Activated effector memory CD4-positive, alpha-beta T cell treated with anti-CD3 and anti-CD28 coated beads, Interleukin-2, amount 50 U/mL, for 16 hours (primary cell): ENCODE results near the gene SLC2A11.

Experiments
- DNase-seq: peaks from one replicate; pipeline ENCODE4 v3.0.0-alpha.2; 2020

The SLC2A11 gene

DNA sequence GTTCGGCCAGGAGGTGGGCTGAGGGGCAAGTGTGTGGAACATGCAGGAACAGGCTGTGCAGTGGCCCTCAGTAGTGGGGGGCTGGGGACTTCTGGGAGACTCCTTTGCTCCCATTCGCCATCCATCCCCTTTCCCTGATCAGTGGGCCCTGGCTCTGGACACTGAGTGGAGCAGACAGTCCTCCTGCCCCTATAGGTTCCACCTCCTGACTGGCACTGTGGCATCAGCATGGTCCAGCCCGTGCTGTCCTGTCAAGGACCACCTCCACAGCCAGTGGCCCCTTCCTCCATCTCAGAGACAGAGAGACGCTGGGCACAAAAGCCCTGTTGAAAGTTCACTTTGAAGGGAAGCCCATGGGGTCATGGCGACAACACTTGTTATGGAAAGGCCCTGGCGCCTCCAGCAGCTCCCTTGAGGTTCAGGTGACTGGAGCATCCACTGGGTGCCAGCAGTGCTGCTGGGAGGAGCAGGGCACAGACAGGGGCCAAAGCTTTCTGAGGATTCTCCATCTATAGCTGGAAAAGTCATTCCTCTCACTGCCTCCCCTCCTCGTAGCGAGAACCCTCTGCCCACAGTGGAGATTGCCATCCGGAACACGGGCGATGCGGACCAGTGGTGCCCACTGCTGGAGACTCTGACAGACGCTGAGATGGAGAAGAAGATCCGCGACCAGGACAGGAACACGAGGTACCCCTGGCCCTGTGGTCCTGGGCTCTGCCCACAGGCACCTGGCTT lies 24.5 kb upstream of the SLC2A11 start:
- peak; percentile 58 for DNase-seq

DNA sequence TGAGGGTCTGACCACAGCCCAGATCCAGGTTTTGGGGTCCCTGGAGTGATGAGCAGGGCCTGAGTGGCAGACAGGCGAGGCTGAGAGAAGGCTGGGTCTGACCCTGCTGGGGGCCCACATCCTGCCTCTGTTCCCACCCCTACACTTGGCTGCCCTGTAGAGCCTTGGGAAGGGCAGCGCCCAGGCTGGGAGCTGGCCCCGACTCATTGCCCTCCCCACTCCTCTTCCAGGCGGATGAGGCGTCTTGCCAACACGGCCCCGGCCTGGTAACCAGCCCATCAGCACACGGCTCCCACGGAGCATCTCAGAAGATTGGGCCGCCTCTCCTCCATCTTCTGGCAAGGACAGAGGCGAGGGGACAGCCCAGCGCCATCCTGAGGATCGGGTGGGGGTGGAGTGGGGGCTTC lies 23.8 kb upstream of the SLC2A11 start:
- DNase-seq = peak; percentile 49

DNA sequence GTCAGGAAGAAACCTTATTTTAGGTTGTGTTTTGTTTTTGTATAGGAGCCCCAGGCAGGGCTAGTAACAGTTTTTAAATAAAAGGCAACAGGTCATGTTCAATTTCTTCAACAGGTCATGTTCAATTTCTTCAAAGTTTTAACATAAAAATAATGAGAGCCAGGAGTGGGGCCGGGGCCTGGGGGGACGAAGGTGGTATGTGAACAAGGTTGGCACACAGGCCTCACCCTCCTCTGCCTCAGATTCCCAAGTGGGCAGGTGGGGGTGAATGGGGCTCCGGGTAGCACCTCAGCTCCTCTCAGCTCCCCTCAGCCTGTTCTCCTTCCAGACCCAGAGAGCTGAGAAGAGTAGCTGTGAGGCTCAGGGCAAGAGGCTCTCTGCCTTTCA lies 23.3 kb upstream of the SLC2A11 start:
- DNase-seq = no peak

DNA sequence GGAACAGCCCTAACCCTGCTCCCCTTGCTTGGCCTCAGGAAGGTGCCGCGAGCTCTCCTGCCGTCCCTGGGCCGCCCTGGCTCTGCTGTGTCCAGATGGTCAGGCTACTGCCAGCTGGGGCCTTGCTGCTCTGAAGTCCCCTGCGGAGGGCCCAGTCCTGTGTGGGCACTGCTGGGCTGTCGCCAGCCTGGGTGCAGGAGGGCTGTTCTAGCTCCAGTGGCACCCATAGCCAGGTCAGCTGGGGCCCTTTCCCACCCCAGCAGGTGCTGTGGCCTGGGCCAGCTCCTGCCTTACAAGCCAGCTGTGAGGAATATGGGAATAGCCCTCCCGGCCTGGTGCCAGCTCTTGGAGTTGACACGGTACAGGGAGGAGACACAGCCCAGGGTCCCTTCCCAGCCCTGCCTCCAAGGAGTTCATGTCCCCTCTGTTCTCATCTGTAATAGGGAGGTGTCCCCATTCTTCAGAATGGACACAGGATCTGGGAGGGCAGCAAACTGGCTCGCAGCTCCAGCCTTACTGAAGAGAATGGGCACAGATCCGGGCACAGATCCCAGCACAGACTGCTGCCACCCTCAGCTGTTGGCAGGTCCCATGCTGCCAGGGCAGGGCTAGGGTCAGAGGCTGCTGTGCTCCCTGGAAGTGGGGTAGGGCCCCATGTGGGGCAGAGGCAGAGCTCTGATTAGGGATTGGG lies 22.7 kb upstream of the SLC2A11 start:
- peak; percentile 60 for DNase-seq

DNA sequence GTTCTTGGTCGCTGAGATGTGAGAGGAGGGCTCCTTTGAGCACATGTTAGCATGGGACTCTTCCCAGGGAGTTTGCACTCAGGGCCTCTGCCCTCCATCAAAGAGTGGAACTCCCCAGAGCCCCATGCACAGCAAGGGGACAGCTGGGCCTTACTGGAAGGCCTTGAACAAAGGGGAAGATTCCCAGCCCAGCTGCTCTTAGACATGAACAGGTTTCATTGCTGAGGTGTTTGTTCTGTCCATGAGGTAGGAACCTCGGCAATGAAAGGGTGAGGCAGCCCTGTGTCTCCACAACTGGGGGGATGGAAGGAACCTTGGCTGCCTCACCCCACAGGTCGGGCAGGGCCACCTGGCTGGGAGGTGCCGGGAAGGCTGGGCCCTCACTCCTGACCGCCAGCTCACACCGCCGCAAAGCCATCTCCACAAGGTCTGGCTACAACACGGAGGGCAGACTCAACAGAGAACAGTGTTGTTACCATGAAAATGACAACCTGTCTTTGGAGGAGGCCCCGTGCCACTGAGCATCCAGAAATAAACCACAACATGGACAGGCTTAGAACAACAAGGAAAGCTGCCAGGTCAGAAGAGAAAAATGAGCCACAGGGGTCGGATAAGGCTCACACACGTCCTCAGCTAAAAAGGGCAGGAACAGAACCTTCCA lies 22.1 kb upstream of the SLC2A11 start:
- DNase-seq = peak; percentile 54

DNA sequence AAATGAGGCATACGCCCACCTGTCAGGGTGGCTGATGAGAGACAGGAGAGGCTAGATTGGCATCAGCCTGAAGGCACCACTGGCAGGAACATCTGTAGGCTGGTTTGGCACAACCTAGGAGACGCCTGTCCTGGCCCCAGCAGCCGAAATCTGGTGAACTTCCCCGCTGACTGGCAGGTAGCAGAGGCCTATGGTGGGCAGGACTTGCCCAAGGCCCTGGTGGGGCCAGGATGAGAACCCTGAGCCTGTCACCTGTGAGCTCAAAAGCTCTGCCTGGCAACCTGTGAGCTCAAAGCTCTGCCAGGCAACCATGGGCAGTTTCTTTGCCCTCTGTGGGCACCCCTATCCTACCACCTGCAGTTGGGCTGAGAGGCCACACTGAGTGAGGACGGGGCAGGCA lies 21.4 kb upstream of the SLC2A11 start:
- DNase-seq = peak; percentile 60

DNA sequence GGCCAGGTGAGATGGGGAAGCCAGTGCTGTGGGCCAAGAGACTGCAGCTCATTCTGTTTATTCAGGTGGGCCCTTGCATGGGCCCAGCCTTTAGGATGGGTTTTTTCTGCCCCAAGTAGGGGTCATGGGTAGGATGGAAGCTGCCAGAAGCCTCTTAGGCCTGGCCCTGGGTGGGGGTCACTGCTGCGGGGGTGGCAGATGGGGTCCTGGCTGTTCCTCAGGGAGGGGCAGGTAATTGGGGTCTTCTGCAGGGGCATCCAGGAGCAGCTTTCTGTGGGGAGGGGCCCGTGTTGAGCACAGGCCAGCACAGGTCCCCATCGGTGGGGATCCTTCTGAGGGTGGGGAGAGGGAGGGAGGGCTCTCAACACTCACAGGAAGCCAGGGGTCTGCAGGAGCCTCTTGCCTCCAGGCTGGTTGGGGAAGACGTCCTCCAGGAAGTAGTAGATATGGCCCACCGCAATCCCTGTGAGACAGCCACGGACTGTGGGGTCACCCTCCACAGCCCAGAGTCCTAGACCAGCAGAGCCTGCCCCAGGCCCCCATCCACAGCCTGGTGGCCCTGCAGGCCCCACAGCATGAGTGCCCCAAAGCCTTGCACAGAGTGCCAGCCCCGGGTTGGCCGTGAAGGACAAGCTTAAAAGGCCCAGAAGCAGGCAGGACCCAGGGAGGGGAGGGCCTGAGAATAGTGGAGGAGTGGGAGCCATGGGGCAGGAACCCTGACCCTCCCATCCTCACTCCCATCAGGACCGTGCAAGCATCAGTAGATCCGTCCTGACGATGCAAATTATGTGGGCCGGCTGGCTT lies 20.8 kb upstream of the SLC2A11 start:
- no peak for DNase-seq

DNA sequence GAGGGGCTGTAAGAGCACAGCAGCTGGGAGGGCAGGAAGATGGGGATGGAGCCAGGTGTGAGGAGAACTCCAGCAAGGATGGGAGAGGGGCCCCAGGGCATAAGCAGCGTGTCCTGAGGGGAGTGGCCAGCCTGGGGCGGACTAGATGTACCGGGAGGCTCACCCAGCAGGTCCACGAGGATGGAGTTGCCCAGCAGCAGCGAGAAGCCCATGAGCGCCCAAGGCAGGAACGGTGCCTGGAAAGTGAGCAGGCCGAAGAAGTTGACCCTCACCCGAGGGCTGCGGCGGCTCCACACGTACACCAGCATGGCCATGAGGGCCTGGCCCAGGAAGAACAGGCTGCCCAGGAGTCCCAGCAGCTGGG lies 20.2 kb upstream of the SLC2A11 start:
- no peak for DNase-seq

DNA sequence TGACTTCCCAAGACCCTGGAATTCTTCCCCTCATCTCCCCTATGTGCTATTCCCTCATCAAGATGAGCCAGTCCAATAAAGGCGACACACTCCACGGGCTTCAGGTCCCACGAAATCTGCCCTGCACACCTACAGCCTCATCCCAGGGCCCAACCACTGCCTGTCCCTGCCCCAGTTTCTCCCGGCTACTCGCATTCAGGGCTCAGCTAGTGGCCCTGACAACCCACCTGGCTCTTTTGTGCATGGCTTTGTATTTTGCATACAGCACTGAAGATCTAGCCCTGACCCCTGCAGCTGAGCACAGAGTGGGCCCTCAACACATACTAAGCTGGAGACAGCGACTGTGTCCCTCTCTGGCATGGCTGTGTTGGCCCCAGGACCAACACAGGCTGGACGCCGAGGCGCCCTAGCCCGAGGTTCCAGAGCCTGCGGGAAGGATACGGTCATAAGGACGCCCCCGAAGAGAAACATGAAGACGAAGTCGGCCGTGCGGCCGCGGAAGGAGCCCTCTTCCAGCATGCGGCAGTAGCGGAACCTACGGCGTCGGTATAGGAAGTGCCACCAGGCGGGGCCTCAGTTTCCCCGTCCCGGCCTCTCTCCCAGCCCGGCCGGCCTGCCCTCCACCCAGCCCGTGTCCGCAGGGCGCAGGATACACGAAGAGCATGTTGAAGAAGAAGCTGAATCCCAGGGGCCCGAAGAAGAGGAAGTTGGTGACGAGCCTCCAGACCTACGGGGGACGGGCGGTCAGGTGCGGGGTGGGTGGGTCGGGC lies 19.6 kb upstream of the SLC2A11 start:
- DNase-seq = no peak

DNA sequence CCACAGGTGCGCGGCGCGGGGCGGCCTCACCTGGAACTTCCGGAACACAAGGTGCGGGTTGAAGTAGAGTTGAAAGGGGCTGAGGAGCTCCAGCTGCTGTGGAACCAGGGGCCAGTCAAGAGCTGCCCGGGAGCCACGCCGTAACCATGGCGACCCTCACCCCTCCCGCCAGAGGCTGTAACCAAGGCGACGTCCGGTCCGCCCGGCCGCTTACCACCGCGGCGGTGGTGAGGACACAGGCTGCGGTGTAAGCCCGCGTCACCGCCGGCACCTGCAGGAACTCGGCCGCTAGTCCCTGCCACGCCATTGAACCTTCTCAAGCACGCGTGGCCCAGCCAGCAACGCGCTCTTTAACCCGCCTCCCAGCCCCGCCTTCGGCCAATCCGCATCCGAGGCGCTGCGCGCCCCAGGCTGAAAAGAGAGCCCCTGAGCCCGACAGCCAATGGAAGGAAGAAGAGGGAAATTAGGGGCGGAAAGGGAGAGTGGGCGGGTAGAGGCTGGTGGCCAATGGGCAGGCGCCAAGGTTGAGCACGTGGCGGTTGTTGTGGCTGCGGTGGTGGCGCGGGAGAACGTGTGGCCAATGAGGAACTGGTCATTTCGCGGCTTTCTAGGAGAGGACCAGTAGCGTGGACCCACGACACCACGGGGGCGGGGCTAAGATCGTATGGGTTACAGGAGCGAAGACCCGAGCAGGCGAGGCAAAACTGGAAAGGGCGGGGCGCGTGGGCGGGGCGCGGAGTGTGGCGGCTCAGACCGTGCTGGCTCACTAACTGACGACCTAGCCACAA lies 18.8 kb upstream of the SLC2A11 start, which contains the start of gene DERL3:
TSS of gene DERL3 (minus strand) at position 326 of the 788 bp plus-strand sequence. CDS start at position 307, 19 bp downstream.
- peak; percentile 97 for DNase-seq

DNA sequence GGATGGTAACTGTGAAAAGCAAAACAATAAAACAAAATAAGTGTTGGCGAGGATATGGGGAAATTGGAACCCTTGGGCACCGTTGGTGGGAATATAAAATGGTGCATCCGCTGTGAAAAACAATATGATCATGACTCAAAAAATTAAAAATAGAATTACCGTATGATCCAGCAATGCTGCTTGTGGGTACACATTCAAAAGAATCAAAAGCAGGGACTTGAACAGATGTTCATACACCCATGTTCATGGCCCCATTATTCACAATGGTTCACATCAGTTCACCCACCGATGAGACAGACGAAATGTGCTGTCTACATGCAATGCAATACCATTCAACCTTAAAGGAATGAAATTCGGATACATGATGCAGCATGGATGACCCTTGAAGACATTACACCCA lies 17.6 kb upstream of the SLC2A11 start:
- DNase-seq = no peak

DNA sequence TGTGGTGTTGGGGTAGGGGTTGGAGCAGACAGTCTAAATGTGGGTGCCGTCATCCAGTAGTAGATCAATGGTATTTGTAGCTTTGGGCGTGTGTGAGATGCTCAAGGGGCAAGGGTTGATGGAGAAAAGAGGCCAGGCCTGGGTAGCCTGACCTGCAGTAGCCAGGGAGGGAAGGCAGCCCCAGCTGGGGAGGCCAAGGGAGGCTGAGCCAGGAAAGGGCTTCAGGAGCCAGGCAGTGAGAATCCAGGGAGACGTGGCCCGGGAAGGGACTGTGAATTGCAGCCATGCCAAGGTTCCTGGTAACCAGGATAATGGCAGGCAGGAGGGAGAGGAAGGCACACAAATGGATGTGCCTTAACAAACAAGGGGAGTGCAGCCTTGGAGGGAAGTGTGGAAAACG lies 16.4 kb upstream of the SLC2A11 start:
- no peak for DNase-seq

DNA sequence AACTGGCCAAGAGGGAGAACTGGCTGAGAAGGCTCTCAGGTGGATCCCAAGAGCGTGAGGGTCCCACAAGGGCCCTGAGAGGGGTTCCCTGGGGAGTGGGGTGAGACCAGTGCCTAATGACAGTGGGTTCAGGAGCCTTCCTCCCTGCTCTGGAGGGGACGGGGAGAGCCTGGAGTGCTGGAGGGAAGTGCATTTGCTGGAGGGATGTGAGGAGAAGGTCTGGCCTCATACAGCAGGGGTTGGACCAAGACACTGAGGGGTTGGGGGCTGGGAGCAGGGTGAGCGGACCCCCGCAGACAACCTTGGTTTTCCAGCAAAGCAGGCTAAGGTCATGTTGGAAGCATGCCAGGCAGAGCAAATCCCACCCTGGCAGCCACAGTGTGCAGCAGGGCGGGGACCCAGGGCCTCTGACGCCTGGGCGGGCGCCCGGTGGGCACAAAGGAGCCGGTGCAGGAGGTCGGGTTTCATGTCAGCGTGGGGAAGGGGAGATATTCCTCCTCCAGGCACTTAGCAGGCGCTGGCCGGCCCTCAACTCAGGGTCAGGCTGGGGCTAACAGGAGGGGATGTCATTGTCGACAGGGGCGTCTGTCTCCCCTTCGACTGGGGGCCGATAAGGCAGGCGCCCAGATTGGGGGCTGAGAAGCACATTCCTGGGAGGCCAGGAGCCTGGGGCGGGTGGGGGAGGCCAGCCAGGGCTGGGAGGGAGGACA lies 15.8 kb upstream of the SLC2A11 start:
- DNase-seq = no peak

DNA sequence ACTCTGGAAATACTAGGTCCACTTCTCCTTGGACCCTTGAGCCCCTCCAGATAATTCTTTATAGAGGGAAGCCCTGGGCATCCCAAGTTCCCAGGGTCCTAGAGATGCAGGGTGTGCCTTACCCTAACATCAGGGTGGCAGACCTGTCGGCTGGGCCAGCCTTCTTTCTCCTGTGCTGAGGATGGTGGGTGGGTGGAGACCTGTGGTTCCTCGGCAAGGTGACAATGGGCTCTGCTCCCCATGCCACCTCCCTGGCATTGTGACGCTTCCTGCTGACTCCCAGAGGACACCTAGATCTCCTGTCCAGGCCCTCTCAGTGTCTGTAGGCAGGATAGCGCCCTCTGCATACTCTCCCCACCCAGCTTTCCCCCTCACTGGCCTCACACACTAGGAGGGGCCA lies 15.1 kb upstream of the SLC2A11 start:
- no peak for DNase-seq

DNA sequence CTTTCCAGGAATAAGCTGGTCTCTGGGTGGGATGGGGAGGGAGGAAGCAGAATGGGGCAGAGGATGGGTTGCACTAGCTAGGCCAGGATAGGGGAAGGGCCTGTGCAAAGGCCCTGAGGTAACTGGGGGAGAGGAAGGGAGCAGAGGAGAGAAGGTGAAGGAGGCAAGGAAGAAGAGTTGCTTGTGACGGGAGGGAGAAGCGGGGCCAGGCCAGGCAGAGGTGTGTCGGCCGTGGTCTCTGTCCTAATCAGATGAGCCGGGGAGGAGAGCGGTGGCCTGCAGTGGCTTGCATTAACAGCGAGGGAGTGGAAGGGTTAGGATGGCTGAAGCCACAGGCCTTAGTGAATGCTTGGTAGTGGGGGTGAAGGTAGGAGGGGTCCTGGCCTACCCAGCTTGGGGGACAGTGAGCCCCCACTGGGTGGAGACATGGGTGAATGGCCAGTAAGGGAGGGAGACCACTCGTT lies 12.9 kb upstream of the SLC2A11 start:
- no peak for DNase-seq

DNA sequence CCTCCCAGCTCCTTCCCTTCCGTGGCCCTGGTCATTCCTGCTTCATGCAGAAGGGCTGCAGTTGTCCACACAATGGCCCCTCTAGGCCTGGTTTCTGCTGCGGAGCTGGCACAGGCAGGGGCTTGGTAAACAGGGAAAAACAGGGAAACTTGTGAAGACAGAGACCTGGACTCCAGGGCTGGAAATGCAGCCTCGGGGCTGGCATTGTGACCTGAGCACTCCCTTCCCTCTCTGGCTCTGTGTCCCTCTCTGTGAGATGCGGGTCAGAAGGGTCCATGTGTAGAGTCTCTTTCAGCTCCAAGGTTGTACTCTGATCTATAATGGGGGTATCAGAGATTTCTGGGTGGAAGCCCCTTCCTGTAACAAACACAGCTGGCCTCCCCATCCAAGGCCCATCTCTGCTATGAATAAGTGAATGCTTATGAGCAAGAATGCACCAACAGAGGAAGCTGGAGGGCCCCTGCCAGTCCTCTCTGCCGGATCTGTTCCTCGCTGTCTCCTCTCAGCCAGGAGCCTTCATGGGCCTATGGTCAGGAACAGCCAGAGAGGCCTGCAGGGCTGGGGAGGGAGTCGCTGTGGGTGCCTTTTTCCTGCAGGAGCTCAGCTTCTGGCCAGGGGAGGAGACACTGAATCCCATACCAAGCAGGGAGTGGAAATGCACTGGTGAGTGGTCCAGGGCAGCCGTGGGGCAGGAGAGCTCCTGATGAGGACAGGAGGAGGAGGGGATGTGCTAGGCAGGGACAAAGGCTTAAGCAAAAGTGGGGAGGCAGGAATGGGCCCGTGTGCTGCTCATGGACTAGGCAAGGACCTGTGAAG lies 12.2 kb upstream of the SLC2A11 start:
- DNase-seq = no peak

DNA sequence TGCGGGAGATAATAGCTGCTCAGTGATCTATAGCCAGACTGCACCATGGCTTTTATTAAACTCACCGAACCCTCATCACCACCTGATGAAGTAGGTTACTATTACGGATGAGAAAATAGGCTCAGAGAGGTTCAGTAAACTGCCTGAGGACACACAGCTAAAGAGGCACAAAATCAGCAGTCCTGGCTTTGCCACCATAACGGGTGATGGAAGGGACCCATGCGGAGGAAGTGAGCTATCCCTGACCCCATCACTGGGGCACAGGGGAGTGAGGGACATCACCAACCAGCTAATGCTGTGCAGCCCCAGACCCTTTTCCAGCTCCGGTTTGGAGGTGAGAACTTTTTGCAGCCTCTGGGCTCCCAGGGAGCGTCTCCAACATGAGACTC lies 11.6 kb upstream of the SLC2A11 start:
- no peak for DNase-seq

DNA sequence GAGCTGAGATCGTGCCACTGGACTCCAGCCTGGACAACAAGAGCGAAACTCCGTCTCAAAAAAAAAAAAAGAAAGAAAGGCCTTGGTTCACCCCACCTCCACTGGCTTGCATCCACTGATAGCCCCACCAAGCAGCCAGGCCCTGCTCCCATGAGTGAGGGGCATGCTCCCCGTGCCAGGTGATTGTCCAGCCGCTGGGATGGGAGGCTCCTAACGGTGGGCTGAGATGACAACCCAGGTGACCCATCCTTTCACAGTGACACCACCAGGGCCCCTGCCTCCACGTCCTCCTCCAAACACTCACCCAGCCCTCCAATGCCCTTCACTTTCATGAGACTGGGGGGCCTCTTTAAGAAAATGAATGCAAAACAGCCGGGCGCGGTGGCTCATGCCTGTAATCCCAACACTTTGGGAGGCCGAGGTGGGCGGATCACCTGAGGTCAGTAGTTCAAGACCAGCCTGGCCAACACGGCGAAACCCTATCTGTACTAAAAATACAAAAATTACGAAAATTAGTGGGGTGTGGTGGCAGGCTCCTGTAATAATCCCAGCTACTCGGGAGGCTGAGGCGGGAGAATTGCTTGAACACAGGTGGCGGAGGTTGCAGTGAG lies 10.3 kb upstream of the SLC2A11 start:
- no peak for DNase-seq
